A549 (cell line): Measurements from ENCODE around the gene OR6B3. TPM values are rescaled to one million over a fixed set of nuclear protein-coding genes. Genes with fewer than 3 reads are reported as not detected.

Experiments
- ATAC-seq, 2 experiments: fragments of 200-7000 bp in 1 of 2; fragments of >200 bp in 1 of 2; cut with Nextera tagmentation in 1 of 2; cut with Tn5 transposase in 1 of 2; 3 replicates each; pipeline versions ENCODE4 v1.8.0 to v1.9.1; 2018 to 2020; ENCODE audit warnings: mild to moderate bottlenecking in 1 of 2, moderate library complexity in 1 of 2
- CTCF ChIA-PET: fragments of 300-600 bp; sonication (Branson Sonifier 250); formaldehyde crosslinking; extraction: SDS; loops from one replicate; lab custom pipeline; 2021; ENCODE audit warnings: antibody characterized with exemption, inconsistent platforms; lab: Yijun Ruan, JAX
- POLR2A ChIA-PET: fragments of 350-600 bp; formaldehyde crosslinking; extraction: SDS; loops from one replicate; lab custom pipeline; 2021; ENCODE audit warnings: antibody characterized with exemption, inconsistent platforms; lab: Yijun Ruan, JAX
- DNase-seq, 2 experiments: peaks; one replicate each; pipeline versions ENCODE4 v3.0.0 to v3.0.0-alpha.2; 2011 to 2016; ENCODE audit warnings: low read depth in 1 of 2, low spot score in 1 of 2
- FAIRE-seq: peaks from 2 replicates; lab custom pipeline; 2011; peaks lifted over from hg19 to GRCh38; lab: Jason Lieb, UNC
- H3K27ac ChIP-seq, 2 experiments: fragments of >200 bp; sonication (Bioruptor Twin); formaldehyde crosslinking; 3 replicates each; pipeline ENCODE4 v1.5.1; 2016 to 2017
- H3K4me1 ChIP-seq: fragments of >200 bp; sonication (Bioruptor Twin); formaldehyde crosslinking; 3 replicates; pipeline ENCODE4 v1.6.1; 2016
- H3K4me2 ChIP-seq: fragments of >200 bp; sonication (Bioruptor Twin); formaldehyde crosslinking; 3 replicates; pipeline ENCODE4 v1.6.1; 2016
- H3K4me3 ChIP-seq: fragments of >200 bp; sonication (Bioruptor Twin); formaldehyde crosslinking; 3 replicates; pipeline ENCODE4 v1.5.1; 2016
- H3K9me3 ChIP-seq: fragments of >200 bp; sonication (Bioruptor Twin); formaldehyde crosslinking; 3 replicates; pipeline ENCODE4 v1.6.1; 2016
- CBX2 ChIP-seq: fragments of 200-600 bp; sonication (generic); IDR thresholded peaks from 2 replicates; pipeline ENCODE4 v1.6.1; 2016; ENCODE audit warnings: low read depth, mild to moderate bottlenecking, borderline replicate concordance
- CBX8 ChIP-seq: fragments of 200-600 bp; sonication (generic); IDR thresholded peaks from 2 replicates; pipeline ENCODE4 v1.6.1; 2016
- CEBPB ChIP-seq, 2 experiments: fragments of >200 bp in 1 of 2; sonication (Bioruptor Twin) in 1 of 2; formaldehyde crosslinking in 1 of 2; IDR thresholded peaks; 2 replicates each; pipeline ENCODE4 v1.6.1; 2012 to 2016
- CHD2 ChIP-seq: fragments of 150-350 bp; IDR thresholded peaks from 2 replicates; pipeline ENCODE4 v1.6.1; 2014; ENCODE audit warnings: low read length; ENCODE audit not compliant: partially characterized antibody
- CHD4 ChIP-seq: fragments of 200-600 bp; sonication (generic); IDR thresholded peaks from 2 replicates; pipeline ENCODE4 v1.6.1; 2016; ENCODE audit warnings: antibody characterized with exemption, mild to moderate bottlenecking, borderline replicate concordance
- EP300 ChIP-seq, 2 experiments: fragments of >200 bp; sonication (Bioruptor Twin); formaldehyde crosslinking; IDR thresholded peaks; 2 replicates in 1 of 2; 3 replicates in 1 of 2; pipeline ENCODE4 v1.6.1; 2016 to 2017
- FOSB ChIP-seq: fragments of 250-450 bp; sonication (Bioruptor Pico); IDR thresholded peaks from 2 replicates; pipeline ENCODE4 v1.5.0; 2020; ENCODE audit warnings: mild to moderate bottlenecking, moderate library complexity
- FOXS1 ChIP-seq: fragments of 250-450 bp; sonication (Bioruptor Pico); IDR thresholded peaks from 2 replicates; pipeline ENCODE4 v1.5.0; 2020; ENCODE audit warnings: mild to moderate bottlenecking, moderate library complexity
- HDAC2 ChIP-seq: fragments of 200-600 bp; sonication (generic); IDR thresholded peaks from 2 replicates; pipeline ENCODE4 v1.6.1; 2016
- HEYL ChIP-seq: fragments of 250-450 bp; sonication (Bioruptor Pico); IDR thresholded peaks from 2 replicates; pipeline ENCODE4 v1.8.0; 2021; ENCODE audit warnings: mild to moderate bottlenecking, moderate library complexity
- HOXA7 ChIP-seq: fragments of 250-450 bp; sonication (Bioruptor Pico); IDR thresholded peaks from 2 replicates; pipeline ENCODE4 v1.5.0; 2020; ENCODE audit warnings: mild to moderate bottlenecking, moderate library complexity
- JUN ChIP-seq, 2 experiments: fragments of >200 bp; sonication (Bioruptor Twin); formaldehyde crosslinking; IDR thresholded peaks; 2 replicates in 1 of 2; 3 replicates in 1 of 2; pipeline ENCODE4 v1.6.1; 2016 to 2017
- MAFK ChIP-seq: fragments of 450-650 bp; IDR thresholded peaks from 2 replicates; pipeline ENCODE4 v1.6.1; 2014; ENCODE audit not compliant: partially characterized antibody
- MAZ ChIP-seq: fragments of 150-350 bp; IDR thresholded peaks from 2 replicates; pipeline ENCODE4 v1.6.1; 2014; ENCODE audit warnings: antibody characterized with exemption, low read depth, low read length, borderline replicate concordance
- NPAS2 ChIP-seq: fragments of 250-450 bp; sonication (Bioruptor Pico); IDR thresholded peaks from 2 replicates; pipeline ENCODE4 v1.8.0; 2022; ENCODE audit warnings: mild to moderate bottlenecking, moderate library complexity, borderline replicate concordance
- NR3C1 ChIP-seq: fragments of >200 bp; sonication (Bioruptor Twin); formaldehyde crosslinking; IDR thresholded peaks from 3 replicates; pipeline ENCODE4 v1.6.1; 2017
- PHF8 ChIP-seq: fragments of 200-600 bp; sonication (generic); IDR thresholded peaks from 2 replicates; pipeline ENCODE4 v1.6.1; 2016; ENCODE audit warnings: low read depth, mild to moderate bottlenecking, antibody characterized with exemption, moderate library complexity, borderline replicate concordance
- POLR2AphosphoS2 ChIP-seq: conservative IDR thresholded peaks from 2 replicates; pipeline ENCODE4 v1.6.1; 2012; ENCODE audit warnings: low read length, improper control_type of control experiment, inconsistent platforms
- RAD21 ChIP-seq, 2 experiments: fragments of >200 bp in 1 of 2; sonication (Bioruptor Twin) in 1 of 2; formaldehyde crosslinking in 1 of 2; IDR thresholded peaks in 1 of 2; conservative IDR thresholded peaks in 1 of 2; 2 replicates in 1 of 2; 3 replicates in 1 of 2; pipeline ENCODE4 v1.6.1; 2012 to 2018; ENCODE audit warnings: inconsistent platforms in 1 of 2
- RCOR1 ChIP-seq: fragments of 150-350 bp; IDR thresholded peaks from 2 replicates; pipeline ENCODE4 v1.6.1; 2014; ENCODE audit warnings: antibody characterized with exemption, low read length, low read depth
- TP53 ChIP-seq: fragments of 250-450 bp; sonication (Bioruptor Pico); IDR thresholded peaks from 2 replicates; pipeline ENCODE4 v1.5.0; 2021; ENCODE audit warnings: mild to moderate bottlenecking, moderate library complexity
- ZNF302 ChIP-seq: fragments of 250-450 bp; sonication (Bioruptor Pico); IDR thresholded peaks from 2 replicates; pipeline ENCODE4 v1.9.0; 2021; ENCODE audit warnings: inconsistent platforms, mild to moderate bottlenecking, moderate library complexity
- WGBS: methylation state at CpG from one replicate; pipeline ENCODE4 v1.1.6; 2017; ENCODE audit errors: missing lambda C conversion rate; 5-methylcytosine and 5-hydroxymethylcytosine counted together
- polyA plus RNA-seq, 4 experiments: library from polyadenylated mRNA; depleted of rRNA in 3 of 4; stranded (reverse); fragments of >200 nt; fragmentation: RNase III in 1 of 4; extraction: RNeasy Plus Mini Kit Qiagen cat#74134 plus additional on column Dnase treatment in 1 of 4; gene quantifications; 2 replicates in 3 of 4; 3 replicates in 1 of 4; pipeline ENCODE4 v1.2.3, GENCODE V29; 2011 to 2017
- TF ChIP-seq, protein P1 (sequence below): fragments of >200 bp; sonication (Bioruptor Twin); formaldehyde crosslinking; IDR thresholded peaks from 3 replicates; pipeline ENCODE4 v1.6.1; 2016
- TF ChIP-seq, protein P2 (sequence below): fragments of 150-350 bp; IDR thresholded peaks from 2 replicates; pipeline ENCODE4 v1.6.1; 2014; ENCODE audit warnings: low read depth, mild to moderate bottlenecking, low read length
- TF ChIP-seq, protein P3 (sequence below): fragments of 450-650 bp; IDR thresholded peaks from 2 replicates; pipeline ENCODE4 v1.6.1; 2014; ENCODE audit warnings: antibody characterized with exemption
- TF ChIP-seq, protein P4 (sequence below): IDR thresholded peaks from 2 replicates; pipeline ENCODE4 v1.6.1; 2012

The OR6B3 gene
- polyA plus RNA-seq, 2 of the 4 experiments (the other 2 are of a cell fraction) = not detected

DNA sequence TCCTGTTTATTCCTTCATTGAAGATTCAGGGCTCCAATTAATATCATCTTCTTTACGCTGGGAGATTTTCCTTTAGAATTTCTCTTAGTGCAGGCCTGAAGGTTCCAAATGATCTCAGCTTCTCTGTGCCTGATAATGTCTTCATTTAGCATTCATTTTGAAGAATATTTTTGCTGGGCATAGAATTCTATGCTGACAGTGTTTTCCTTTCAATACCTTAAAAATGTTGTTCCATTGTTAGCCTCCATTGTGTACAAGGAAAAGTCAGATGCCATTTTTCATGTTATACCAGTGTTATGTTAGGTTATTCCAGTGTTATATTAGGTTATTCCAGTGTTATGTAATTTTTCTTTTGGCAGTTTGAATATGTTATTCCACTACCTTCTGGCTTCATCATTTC is 14.9 kb upstream of the OR6B3 start:
- no peak overlapping the region for H3K27ac ChIP-seq
- TF ChIP-seq RCOR1 (no peak), FOSB (CRISPR knock-in tag) (no peak), RAD21 (conservative IDR thresholded peaks at IDR 0.05 in 1 of 2, IDR thresholded peaks at IDR 0.05 in 1 of 2) (no peak), POLR2AphosphoS2 (no peak), HEYL (CRISPR knock-in tag) (no peak), MAZ (no peak), CBX8 (no peak), CEBPB (IDR thresholded peaks at IDR 0.05) (no peak), HDAC2 (no peak), NR3C1 (no peak), FOXS1 (no peak), NPAS2 (CRISPR knock-in tag) (no peak), EP300 (IDR thresholded peaks at IDR 0.05) (no peak), CHD2 (no peak), ZNF302 (no peak), PHF8 (no peak), HOXA7 (CRISPR knock-in tag) (no peak)
- TF ChIP-seq, protein P1, sequence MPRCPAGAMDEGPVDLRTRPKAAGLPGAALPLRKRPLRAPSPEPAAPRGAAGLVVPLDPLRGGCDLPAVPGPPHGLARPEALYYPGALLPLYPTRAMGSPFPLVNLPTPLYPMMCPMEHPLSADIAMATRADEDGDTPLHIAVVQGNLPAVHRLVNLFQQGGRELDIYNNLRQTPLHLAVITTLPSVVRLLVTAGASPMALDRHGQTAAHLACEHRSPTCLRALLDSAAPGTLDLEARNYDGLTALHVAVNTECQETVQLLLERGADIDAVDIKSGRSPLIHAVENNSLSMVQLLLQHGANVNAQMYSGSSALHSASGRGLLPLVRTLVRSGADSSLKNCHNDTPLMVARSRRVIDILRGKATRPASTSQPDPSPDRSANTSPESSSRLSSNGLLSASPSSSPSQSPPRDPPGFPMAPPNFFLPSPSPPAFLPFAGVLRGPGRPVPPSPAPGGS = no peak
- TF ChIP-seq, protein P2, sequence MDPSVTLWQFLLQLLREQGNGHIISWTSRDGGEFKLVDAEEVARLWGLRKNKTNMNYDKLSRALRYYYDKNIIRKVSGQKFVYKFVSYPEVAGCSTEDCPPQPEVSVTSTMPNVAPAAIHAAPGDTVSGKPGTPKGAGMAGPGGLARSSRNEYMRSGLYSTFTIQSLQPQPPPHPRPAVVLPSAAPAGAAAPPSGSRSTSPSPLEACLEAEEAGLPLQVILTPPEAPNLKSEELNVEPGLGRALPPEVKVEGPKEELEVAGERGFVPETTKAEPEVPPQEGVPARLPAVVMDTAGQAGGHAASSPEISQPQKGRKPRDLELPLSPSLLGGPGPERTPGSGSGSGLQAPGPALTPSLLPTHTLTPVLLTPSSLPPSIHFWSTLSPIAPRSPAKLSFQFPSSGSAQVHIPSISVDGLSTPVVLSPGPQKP = no peak
- TF ChIP-seq, protein P3, sequence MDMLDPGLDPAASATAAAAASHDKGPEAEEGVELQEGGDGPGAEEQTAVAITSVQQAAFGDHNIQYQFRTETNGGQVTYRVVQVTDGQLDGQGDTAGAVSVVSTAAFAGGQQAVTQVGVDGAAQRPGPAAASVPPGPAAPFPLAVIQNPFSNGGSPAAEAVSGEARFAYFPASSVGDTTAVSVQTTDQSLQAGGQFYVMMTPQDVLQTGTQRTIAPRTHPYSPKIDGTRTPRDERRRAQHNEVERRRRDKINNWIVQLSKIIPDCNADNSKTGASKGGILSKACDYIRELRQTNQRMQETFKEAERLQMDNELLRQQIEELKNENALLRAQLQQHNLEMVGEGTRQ = no peak
- FAIRE-seq = no peak
- no peak overlapping the region for H3K4me2 ChIP-seq
- DNase-seq = no peak
- CTCF ChIA-PET = interaction anchor here (2.0 to 9.8 kb wide), 2 partner anchors 75 to 165 kb away, joined by 5 to 71 read pairs; partner anchors contain the start of gene OTOS
- H3K9me3 ChIP-seq = no peaks in the 10 kb centered on the region
- WGBS = 67% methylated on average over 1 of the region's 1 CpG
- H3K4me1 ChIP-seq = no peaks in the 10 kb centered on the region
- POLR2A ChIA-PET = no interaction called here
- ATAC-seq = no peak
- H3K4me3 ChIP-seq = no peak overlapping the region

DNA sequence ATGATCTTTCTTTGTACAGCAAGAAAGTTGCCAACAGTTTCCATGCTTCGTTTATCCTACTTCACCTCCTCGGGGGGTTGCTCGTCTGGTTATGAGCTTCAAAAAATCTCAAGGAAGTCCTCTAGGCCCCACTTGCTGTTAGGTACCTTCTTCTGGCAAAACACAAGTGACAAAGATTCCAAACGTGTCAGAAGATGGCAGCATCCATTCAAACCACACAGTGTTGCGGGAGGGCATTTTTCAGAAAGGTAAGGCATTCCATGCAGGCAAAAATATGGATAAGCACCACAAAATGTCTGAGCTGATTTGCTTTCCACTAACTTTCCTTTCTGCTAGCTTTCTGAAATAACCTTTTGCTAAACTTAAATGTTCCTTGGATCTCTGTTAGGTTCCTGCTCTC is 13.2 kb upstream of the OR6B3 start:
- no peak overlapping the region for H3K4me3 ChIP-seq
- no peak for TF ChIP-seq TP53
- TF ChIP-seq, protein P4, sequence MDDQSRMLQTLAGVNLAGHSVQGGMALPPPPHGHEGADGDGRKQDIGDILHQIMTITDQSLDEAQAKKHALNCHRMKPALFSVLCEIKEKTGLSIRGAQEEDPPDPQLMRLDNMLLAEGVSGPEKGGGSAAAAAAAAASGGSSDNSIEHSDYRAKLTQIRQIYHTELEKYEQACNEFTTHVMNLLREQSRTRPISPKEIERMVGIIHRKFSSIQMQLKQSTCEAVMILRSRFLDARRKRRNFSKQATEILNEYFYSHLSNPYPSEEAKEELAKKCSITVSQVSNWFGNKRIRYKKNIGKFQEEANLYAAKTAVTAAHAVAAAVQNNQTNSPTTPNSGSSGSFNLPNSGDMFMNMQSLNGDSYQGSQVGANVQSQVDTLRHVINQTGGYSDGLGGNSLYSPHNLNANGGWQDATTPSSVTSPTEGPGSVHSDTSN = no peak
- TF ChIP-seq JUN (IDR thresholded peaks at IDR 0.05) = no peak
- TF ChIP-seq, protein P2 = no peak
- TF ChIP-seq CBX2 = no peak
- TF ChIP-seq MAFK = no peak
- no peak for TF ChIP-seq CHD4
- TF ChIP-seq, all 56 proteins: peak for 0
- 22% methylated on average over 5 of the region's 5 CpGs for WGBS
- Histone ChIP-seq H3K27ac (no peak overlapping the region), H3K9me3 (0 out of 3 replicates have a peak, but pooled peaks cover 5% of the 10 kb centered on the region), H3K4me2 (no peak overlapping the region), H3K4me1 (no peaks in the 10 kb centered on the region)
- DNase-seq = no peak
- no peak for FAIRE-seq
- no peak for ATAC-seq
- POLR2A ChIA-PET = no interaction called here
- CTCF ChIA-PET = interaction anchor here (2.0 to 9.8 kb wide), 2 partner anchors 77 to 166 kb away, joined by 5 to 71 read pairs; partner anchors contain the start of gene OTOS
